ENCODE measurements around the gene MCRIP1. TPM values are rescaled to one million over a fixed set of nuclear protein-coding genes. Genes with fewer than 3 reads are reported as not detected.

MCRIP1 gene
- total and polyA plus RNA-seq, 10 of the 15 experiments (the other 5 are each of a cell fraction or from before 2014, with no cell fraction given): 0.31 to 54.4 (median 30.8) TPM

DNA sequence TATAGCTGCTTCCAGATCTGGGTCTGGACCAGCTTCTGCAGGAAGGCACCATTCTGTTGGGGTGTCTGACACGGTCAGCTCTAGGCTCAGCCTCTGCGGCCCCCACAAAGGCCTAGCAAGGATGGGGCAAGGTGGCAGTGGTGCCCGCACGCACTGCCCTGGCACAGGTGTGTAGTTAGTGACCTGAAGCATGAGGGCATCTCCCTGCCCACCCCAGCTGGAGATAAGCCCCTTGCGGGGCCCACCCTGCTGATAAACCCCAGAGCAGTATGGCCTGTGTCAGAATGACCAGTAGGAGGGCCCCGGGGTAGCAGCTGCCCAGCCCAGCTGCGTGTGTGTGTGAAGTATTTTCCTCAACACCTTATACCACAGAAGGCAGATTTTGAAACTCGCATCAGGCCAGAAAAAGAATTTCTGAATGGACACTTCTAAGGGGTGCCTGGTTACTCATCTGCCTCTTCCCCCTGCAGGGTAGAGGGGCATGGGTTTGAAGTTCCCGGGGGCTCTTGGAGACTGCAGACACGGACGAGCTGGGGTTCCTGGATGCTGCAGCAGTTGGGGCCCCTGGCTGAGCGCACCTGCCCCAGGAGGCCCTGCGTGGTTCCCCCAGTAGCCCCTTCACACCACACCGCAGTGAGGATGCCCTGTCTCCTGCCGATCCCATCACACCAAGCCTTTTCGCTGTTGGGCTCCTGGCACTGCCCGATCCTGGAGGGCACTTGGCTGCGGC, 33.5 kb upstream of the MCRIP1 start (continued):
- TF ChIP-seq BHLHE40 (IDR thresholded peaks at IDR 0.05; ENCODE audit: borderline replicate concordance in 1 of 2, low read depth in 2 of 2, low read length in 1 of 2): no peak
- no peak for TF ChIP-seq TAF1 (IDR thresholded peaks at IDR 0.05; ENCODE audit: borderline replicate concordance, low read depth, low read length)
- TF ChIP-seq CREM (IDR thresholded peaks at IDR 0.05; ENCODE audit: low read depth): 0 out of 2 replicates have a peak, but pooled peaks have one; percentile 12
- TF ChIP-seq CHD2 (IDR thresholded peaks at IDR 0.05; ENCODE audit: borderline replicate concordance, low read depth, low read length): peak; percentile 24; the same call in 1 of the 2 replicates
- peak; percentile 51 for TF ChIP-seq E2F8 (IDR thresholded peaks at IDR 0.05; ENCODE audit: low read depth, partially characterized antibody)
- 0 out of 2 replicates have a peak, but pooled peaks have one; percentile 19 for TF ChIP-seq CREB1 (IDR thresholded peaks at IDR 0.05; ENCODE audit: low read depth)
- no peak for TF ChIP-seq WRNIP1 (IDR thresholded peaks at IDR 0.05; ENCODE audit: borderline replicate concordance, low read depth, low read length)
- 0 out of 2 replicates have a peak, but pooled peaks have one; percentile 15 for TF ChIP-seq NFIC (IDR thresholded peaks at IDR 0.05; ENCODE audit: low read depth, low read length)
- TF ChIP-seq GATAD2B (conservative IDR thresholded peaks at IDR 0.05; ENCODE audit: low read depth): 0 out of 2 replicates have a peak, but pooled peaks have one; percentile 27
- TF ChIP-seq, protein P1, sequence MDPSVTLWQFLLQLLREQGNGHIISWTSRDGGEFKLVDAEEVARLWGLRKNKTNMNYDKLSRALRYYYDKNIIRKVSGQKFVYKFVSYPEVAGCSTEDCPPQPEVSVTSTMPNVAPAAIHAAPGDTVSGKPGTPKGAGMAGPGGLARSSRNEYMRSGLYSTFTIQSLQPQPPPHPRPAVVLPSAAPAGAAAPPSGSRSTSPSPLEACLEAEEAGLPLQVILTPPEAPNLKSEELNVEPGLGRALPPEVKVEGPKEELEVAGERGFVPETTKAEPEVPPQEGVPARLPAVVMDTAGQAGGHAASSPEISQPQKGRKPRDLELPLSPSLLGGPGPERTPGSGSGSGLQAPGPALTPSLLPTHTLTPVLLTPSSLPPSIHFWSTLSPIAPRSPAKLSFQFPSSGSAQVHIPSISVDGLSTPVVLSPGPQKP (IDR thresholded peaks at IDR 0.05; ENCODE audit: low read depth, low read length): no peak
- TF ChIP-seq, protein P2, sequence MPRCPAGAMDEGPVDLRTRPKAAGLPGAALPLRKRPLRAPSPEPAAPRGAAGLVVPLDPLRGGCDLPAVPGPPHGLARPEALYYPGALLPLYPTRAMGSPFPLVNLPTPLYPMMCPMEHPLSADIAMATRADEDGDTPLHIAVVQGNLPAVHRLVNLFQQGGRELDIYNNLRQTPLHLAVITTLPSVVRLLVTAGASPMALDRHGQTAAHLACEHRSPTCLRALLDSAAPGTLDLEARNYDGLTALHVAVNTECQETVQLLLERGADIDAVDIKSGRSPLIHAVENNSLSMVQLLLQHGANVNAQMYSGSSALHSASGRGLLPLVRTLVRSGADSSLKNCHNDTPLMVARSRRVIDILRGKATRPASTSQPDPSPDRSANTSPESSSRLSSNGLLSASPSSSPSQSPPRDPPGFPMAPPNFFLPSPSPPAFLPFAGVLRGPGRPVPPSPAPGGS (IDR thresholded peaks at IDR 0.05; ENCODE audit: borderline replicate concordance, insufficient read depth, low read depth, low read length, poor library complexity, severe bottlenecking): peak; percentile 59
- TF ChIP-seq MTA3 (IDR thresholded peaks at IDR 0.05; ENCODE audit: borderline replicate concordance, low read length): peak; percentile 49
- TF ChIP-seq ZNF207 (IDR thresholded peaks at IDR 0.05; ENCODE audit: borderline replicate concordance): no peak
- peak; percentile 47; the same call in 2 of the 3 replicates for TF ChIP-seq POU2F2 (IDR thresholded peaks at IDR 0.05; ENCODE audit: borderline replicate concordance, low read depth, low read length)
- TF ChIP-seq, protein P3, sequence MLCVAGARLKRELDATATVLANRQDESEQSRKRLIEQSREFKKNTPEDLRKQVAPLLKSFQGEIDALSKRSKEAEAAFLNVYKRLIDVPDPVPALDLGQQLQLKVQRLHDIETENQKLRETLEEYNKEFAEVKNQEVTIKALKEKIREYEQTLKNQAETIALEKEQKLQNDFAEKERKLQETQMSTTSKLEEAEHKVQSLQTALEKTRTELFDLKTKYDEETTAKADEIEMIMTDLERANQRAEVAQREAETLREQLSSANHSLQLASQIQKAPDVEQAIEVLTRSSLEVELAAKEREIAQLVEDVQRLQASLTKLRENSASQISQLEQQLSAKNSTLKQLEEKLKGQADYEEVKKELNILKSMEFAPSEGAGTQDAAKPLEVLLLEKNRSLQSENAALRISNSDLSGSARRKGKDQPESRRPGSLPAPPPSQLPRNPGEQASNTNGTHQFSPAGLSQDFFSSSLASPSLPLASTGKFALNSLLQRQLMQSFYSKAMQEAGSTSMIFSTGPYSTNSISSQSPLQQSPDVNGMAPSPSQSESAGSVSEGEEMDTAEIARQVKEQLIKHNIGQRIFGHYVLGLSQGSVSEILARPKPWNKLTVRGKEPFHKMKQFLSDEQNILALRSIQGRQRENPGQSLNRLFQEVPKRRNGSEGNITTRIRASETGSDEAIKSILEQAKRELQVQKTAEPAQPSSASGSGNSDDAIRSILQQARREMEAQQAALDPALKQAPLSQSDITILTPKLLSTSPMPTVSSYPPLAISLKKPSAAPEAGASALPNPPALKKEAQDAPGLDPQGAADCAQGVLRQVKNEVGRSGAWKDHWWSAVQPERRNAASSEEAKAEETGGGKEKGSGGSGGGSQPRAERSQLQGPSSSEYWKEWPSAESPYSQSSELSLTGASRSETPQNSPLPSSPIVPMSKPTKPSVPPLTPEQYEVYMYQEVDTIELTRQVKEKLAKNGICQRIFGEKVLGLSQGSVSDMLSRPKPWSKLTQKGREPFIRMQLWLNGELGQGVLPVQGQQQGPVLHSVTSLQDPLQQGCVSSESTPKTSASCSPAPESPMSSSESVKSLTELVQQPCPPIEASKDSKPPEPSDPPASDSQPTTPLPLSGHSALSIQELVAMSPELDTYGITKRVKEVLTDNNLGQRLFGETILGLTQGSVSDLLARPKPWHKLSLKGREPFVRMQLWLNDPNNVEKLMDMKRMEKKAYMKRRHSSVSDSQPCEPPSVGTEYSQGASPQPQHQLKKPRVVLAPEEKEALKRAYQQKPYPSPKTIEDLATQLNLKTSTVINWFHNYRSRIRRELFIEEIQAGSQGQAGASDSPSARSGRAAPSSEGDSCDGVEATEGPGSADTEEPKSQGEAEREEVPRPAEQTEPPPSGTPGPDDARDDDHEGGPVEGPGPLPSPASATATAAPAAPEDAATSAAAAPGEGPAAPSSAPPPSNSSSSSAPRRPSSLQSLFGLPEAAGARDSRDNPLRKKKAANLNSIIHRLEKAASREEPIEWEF (IDR thresholded peaks at IDR 0.05; ENCODE audit: insufficient replicate concordance, low read depth, low read length): peak; percentile 13
